Sigmoid colon (tissue), 4 donors: Measurements from ENCODE around the gene SERTAD2.

ENCODE experiments used
- EP300 ChIP-seq, 4 donors: sonication (generic); formaldehyde crosslinking; IDR thresholded peaks; one replicate each; pipeline ENCODE4 v1.6.1; 2017; ENCODE audit warnings: antibody characterized with exemption in 4 of 4
- POLR2A ChIP-seq, 2 donors: fragments of 450-650 bp; IDR thresholded peaks; one replicate each; pipeline ENCODE4 v1.6.1; 2016; ENCODE audit warnings: antibody characterized with exemption in 2 of 2, mild to moderate bottlenecking in 2 of 2, moderate library complexity in 2 of 2
- POLR2AphosphoS5 ChIP-seq, 4 donors: sonication (generic); formaldehyde crosslinking; IDR thresholded peaks; one replicate each; pipeline ENCODE4 v1.6.1; 2017; ENCODE audit warnings: antibody characterized with exemption in 4 of 4
- TF ChIP-seq, protein P1 (sequence below), 4 experiments: fragments of 450-650 bp in 3 of 4; fragments of 200-600 bp in 1 of 4; IDR thresholded peaks; one replicate each; pipeline ENCODE4 v1.5.1; 2016 to 2019; ENCODE audit warnings: antibody characterized with exemption in 4 of 4, mild to moderate bottlenecking in 3 of 4, moderate library complexity in 2 of 4

DNA sequence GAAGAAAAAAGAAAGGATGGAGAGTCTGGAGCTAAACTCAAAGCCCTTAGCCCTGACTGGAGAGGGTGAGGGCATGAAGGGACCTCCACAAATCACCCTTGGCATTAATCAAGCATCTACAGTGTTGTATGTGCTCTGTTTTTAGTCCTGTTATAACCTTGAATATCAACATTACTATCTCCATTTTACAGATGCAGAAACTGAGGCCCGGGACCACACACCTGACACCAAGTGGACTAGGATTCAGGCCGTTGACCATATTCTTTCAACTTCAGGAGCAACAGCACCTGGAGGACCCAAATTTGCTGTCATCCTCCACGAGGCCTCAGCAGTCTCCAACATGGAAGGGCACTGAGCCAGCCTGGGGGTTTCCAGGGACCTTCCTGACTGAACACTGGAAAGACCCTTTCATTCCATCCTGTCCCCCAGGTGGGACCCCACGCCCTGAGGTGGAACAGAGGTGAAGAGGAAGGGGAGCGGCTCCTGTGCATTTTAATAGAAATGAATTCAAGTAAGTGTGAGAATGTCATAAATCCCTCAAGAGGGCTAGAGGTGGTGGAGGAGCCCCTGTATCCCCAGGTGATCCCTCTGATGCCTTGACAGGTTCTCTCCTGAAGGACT is 41.0 kb downstream of the SERTAD2 start:
- TF ChIP-seq, protein P1, sequence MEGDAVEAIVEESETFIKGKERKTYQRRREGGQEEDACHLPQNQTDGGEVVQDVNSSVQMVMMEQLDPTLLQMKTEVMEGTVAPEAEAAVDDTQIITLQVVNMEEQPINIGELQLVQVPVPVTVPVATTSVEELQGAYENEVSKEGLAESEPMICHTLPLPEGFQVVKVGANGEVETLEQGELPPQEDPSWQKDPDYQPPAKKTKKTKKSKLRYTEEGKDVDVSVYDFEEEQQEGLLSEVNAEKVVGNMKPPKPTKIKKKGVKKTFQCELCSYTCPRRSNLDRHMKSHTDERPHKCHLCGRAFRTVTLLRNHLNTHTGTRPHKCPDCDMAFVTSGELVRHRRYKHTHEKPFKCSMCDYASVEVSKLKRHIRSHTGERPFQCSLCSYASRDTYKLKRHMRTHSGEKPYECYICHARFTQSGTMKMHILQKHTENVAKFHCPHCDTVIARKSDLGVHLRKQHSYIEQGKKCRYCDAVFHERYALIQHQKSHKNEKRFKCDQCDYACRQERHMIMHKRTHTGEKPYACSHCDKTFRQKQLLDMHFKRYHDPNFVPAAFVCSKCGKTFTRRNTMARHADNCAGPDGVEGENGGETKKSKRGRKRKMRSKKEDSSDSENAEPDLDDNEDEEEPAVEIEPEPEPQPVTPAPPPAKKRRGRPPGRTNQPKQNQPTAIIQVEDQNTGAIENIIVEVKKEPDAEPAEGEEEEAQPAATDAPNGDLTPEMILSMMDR (IDR thresholded peaks at IDR 0.05) = no peak
- TF ChIP-seq EP300 (IDR thresholded peaks at IDR 0.05) (no peak), POLR2A (IDR thresholded peaks at IDR 0.05) (no peak), POLR2AphosphoS5 (IDR thresholded peaks at IDR 0.05) (no peak)
